Esophagus muscularis mucosa (tissue), 4 donors: ENCODE data around the gene HCFC1. TPM values are rescaled to one million over a fixed set of nuclear protein-coding genes. Genes with fewer than 3 reads are reported as not detected.

ENCODE experiments used
- DNase-seq: peaks from one replicate; pipeline ENCODE4 v3.0.0-alpha.2; 2017; ENCODE audit errors: extremely low spot score
- H3K27ac ChIP-seq, 4 donors: fragments of 200-600 bp; sonication (generic); replicated peaks in 1 of 4; 1 replicate in 3 of 4; 2 replicates in 1 of 4; pipeline ENCODE4 v1.5.1; 2016 to 2019; ENCODE audit warnings: mild to moderate bottlenecking in 1 of 4
- H3K27me3 ChIP-seq, 4 donors: fragments of 200-600 bp; sonication (generic); one replicate each; pipeline versions ENCODE4 v1.5.1 to v1.6.0; 2016 to 2019
- H3K36me3 ChIP-seq, 4 donors: fragments of 200-600 bp; sonication (generic); one replicate each; pipeline ENCODE4 v1.5.1; 2016 to 2019
- H3K4me1 ChIP-seq, 4 donors: fragments of 200-600 bp; sonication (generic); one replicate each; pipeline ENCODE4 v1.5.1; 2016 to 2019
- H3K4me3 ChIP-seq, 4 donors: fragments of 200-600 bp; sonication (generic); 1 replicate in 2 of 4; 2 replicates in 2 of 4; pipeline ENCODE4 v1.5.1; 2016 to 2019; ENCODE audit warnings: mild to moderate bottlenecking in 4 of 4, moderate library complexity in 1 of 4
- H3K9me3 ChIP-seq, 4 donors: fragments of 200-600 bp; sonication (generic); 1 replicate in 3 of 4; 2 replicates in 1 of 4; pipeline ENCODE4 v1.5.1; 2016 to 2019
- EP300 ChIP-seq: sonication (generic); formaldehyde crosslinking; IDR thresholded peaks from one replicate; pipeline ENCODE4 v1.6.1; 2017; ENCODE audit warnings: antibody characterized with exemption
- POLR2A ChIP-seq: fragments of 450-650 bp; IDR thresholded peaks from one replicate; pipeline ENCODE4 v1.6.1; 2017; ENCODE audit warnings: antibody characterized with exemption, moderate library complexity, mild to moderate bottlenecking, low read depth
- POLR2AphosphoS5 ChIP-seq, 2 donors: sonication (generic); formaldehyde crosslinking; IDR thresholded peaks; one replicate each; pipeline ENCODE4 v1.6.1; 2017; ENCODE audit warnings: antibody characterized with exemption in 2 of 2
- WGBS: methylation state at CpG from one replicate; pipeline ENCODE4 v1.1.5; 2018; 5-methylcytosine and 5-hydroxymethylcytosine counted together
- intact Hi-C: fragments of 100-400 bp; cut with DNase I; formaldehyde crosslinking; loops from one replicate; pipeline ENCODE4 v1.15.1; 2023
- total RNA-seq, 4 donors: library from RNA; depleted of rRNA; stranded (reverse); fragments of >200 nt; gene quantifications; one replicate each; pipeline versions ENCODE4 v1.1.0 to v1.2.1, GENCODE V29; 2016
- TF ChIP-seq, protein P1 (sequence below), 3 experiments: fragments of 200-600 bp in 2 of 3; fragments of 450-650 bp in 1 of 3; sonication (generic) in 2 of 3; IDR thresholded peaks; one replicate each; pipeline ENCODE4 v1.5.1; 2017 to 2019; ENCODE audit warnings: antibody characterized with exemption in 3 of 3, mild to moderate bottlenecking in 2 of 3, moderate library complexity in 1 of 3

Gene HCFC1
- total RNA-seq, 4 donors from 2014 or later = 50.7 to 102 (median 60.8) TPM

GRCh38 chrX:153948847-153949805 lies 22.5 kb downstream of the HCFC1 start:
- H3K27ac ChIP-seq = peak overlapping the region; percentile 82 to 88 (median 85)
- H3K4me1 ChIP-seq = peaks cover 17 to 79% (median 62%) of the 10 kb centered on the region in 4 donors
- H3K4me3 ChIP-seq = no peak overlapping the region
- H3K9me3 ChIP-seq = no peaks in the 10 kb centered on the region
- H3K27me3 ChIP-seq = no peaks in the 10 kb centered on the region
- intact Hi-C loops = no loop called here
- H3K36me3 ChIP-seq = peaks cover 21 to 61% (median 33%) of the 10 kb centered on the region in 4 donors
- TF ChIP-seq, protein P1, sequence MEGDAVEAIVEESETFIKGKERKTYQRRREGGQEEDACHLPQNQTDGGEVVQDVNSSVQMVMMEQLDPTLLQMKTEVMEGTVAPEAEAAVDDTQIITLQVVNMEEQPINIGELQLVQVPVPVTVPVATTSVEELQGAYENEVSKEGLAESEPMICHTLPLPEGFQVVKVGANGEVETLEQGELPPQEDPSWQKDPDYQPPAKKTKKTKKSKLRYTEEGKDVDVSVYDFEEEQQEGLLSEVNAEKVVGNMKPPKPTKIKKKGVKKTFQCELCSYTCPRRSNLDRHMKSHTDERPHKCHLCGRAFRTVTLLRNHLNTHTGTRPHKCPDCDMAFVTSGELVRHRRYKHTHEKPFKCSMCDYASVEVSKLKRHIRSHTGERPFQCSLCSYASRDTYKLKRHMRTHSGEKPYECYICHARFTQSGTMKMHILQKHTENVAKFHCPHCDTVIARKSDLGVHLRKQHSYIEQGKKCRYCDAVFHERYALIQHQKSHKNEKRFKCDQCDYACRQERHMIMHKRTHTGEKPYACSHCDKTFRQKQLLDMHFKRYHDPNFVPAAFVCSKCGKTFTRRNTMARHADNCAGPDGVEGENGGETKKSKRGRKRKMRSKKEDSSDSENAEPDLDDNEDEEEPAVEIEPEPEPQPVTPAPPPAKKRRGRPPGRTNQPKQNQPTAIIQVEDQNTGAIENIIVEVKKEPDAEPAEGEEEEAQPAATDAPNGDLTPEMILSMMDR (IDR thresholded peaks at IDR 0.05) = no peak
- TF ChIP-seq EP300 (no peak), POLR2A (no peak), POLR2AphosphoS5 (IDR thresholded peaks at IDR 0.05) (no peak)
- WGBS = 74% methylated on average over 29 of the region's 30 CpGs
- DNase-seq = no peak

- Histone ChIP-seq H3K4me3 (no peak overlapping the region), H3K9me3 (no peaks in the 10 kb centered on the region), H3K27me3 (no peaks in the 10 kb centered on the region), H3K27ac (peak overlapping the region; percentile 82 to 88 (median 85)), H3K36me3 (peaks cover 21 to 50% (median 31%) of the 10 kb centered on the region in 4 donors), H3K4me1 (peaks cover 15 to 68% (median 55%) of the 10 kb centered on the region in 4 donors)
- DNase-seq = no peak
- WGBS = 77% methylated on average over 10 of the region's 10 CpGs
- no peak for TF ChIP-seq EP300
- TF ChIP-seq POLR2A = no peak
- peak in 1 of 2 donors; percentile 5 for TF ChIP-seq POLR2AphosphoS5 (IDR thresholded peaks at IDR 0.05)
- TF ChIP-seq, protein P1 (IDR thresholded peaks at IDR 0.05) = no peak
- intact Hi-C loops = no loop called here
Measured at GRCh38 chrX:153948002-153948466, 23.6 kb downstream of the HCFC1 start.

DNA sequence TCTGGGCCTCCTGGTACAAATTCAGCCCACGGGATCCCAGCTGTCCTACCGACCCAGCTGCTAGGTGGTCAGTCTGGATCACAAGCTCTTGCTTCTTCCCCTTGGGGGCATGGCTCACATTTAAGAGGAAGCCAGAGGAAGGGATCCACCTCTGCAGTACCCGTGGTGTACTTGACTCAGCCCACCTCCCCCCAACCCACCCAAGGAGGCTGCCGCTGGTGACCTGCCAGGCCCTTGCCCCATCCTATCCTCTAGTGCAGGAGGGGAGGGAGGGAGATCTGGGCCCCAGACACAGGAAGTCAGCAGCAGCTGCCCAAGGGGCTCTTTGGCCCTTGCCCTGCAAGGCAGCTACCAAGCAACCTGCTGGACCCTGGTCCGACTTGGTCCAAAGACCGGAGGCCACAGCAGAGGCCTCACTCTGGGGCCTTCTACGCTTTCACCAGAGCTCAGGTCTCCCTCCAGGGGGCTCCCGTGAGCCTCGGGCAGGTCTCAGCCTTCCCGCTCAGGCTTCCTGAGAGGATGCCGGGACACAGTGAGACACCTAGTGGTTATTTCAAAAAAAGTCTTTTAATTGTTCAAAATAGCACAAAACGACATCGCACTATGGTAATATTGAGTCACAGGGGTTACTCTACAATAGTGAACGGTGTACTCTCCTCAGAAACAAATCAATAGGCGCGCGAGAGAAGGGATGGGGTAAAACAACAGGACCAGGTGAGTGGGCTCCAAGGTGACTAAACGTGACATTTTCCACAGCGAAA lies 24.4 kb downstream of the HCFC1 start:
- no peak for DNase-seq
- peak overlapping the region; percentile 82 to 88 (median 85) for H3K27ac ChIP-seq
- no peaks in the 10 kb centered on the region for H3K27me3 ChIP-seq
- no peak overlapping the region for H3K4me3 ChIP-seq
- peaks cover 21 to 42% (median 25%) of the 10 kb centered on the region in 4 donors for H3K36me3 ChIP-seq
- H3K9me3 ChIP-seq = no peaks in the 10 kb centered on the region
- peaks cover 12 to 61% (median 47%) of the 10 kb centered on the region in 4 donors for H3K4me1 ChIP-seq
- WGBS = 53% methylated on average over 17 of the region's 19 CpGs
- intact Hi-C loops = no loop called here
- TF ChIP-seq POLR2A = no peak
- no peak for TF ChIP-seq EP300
- TF ChIP-seq, protein P1 (IDR thresholded peaks at IDR 0.05) = peak; percentile 76 to 81 (median 81)
- peak; percentile 12 to 64 for TF ChIP-seq POLR2AphosphoS5 (IDR thresholded peaks at IDR 0.05)

DNA sequence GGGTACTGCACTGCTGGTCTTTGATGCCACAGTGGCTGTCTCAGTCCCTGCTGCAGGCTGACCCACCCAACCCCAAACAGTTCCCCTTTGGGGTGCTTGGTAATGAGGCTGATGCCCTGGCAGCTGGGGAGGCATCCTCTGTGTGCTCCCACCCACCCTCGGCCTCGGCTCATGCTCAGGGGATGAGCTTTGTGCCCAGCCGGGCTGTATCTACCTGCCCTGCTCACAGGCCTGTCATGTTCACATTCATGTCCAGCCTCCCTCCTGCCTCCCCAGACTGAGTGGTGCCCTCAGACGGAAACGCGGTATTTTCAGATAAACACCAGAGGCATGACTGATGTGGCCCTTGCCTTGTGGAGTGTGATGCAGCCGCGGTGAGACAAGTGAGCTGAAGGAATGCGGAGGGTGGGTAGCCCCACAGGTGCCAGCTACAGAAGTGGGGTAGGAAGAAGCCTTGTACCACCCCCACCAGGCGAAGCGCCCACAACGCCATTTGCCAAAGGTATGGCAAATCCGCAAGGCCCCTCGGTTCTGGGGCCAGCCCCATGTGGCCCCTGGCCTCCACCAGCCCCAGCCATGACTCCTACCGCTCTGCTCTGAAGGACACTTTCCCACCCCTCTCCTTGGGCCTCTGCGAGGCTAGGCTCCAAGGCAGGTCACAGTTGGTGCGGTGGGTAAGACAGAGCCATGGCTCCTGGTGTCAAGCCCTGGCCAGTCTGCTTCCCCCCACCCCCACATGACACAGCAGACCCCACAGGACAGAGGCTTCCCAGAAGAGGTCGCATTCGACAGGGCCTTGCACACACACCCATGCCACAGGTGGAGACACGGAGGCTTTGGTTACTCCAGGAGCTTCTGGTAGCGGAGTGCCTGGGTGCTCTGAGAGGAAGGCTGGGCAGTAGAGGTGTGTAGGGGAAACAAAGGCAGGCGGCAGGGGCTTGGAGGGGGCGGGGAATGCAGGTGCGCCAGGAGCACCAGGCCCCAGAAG lies 25.4 kb downstream of the HCFC1 start:
- 87% methylated on average over 15 of the region's 24 CpGs for WGBS
- intact Hi-C loops = no loop called here
- Histone ChIP-seq H3K9me3 (no peaks in the 10 kb centered on the region), H3K27ac (peak overlapping the region; percentile 82 to 88 (median 85)), H3K27me3 (no peaks in the 10 kb centered on the region), H3K4me1 (peaks cover 12 to 57% (median 40%) of the 10 kb centered on the region in 4 donors), H3K4me3 (no peak overlapping the region), H3K36me3 (peaks cover 13 to 32% (median 16%) of the 10 kb centered on the region in 4 donors)
- no peak for DNase-seq
- TF ChIP-seq, protein P1 (IDR thresholded peaks at IDR 0.05) = no peak
- TF ChIP-seq POLR2AphosphoS5 (IDR thresholded peaks at IDR 0.05) = no peak
